Measurements from ENCODE around the gene ACP3.

Gene ACP3

DNA sequence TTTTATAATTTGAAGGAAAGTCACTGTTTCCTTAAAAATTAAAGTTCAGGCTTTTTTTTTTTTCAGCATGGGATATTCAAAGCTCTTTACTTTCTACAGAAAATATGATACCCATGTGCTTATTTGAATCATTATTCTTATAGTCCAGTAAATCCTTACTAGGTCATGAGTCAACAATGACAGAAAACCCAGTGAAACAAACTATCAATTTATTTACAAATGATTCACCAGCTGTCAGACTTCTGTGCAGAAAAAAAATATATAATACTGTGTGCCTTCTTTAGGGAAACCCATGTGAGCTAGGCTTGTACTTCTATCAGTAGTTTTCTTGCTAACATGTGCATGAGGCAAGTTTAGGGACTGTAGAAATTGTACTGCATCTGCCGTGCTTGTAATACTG lies 1.2 kb downstream of the ACP3 start:
- no peak for DNase-seq

DNA sequence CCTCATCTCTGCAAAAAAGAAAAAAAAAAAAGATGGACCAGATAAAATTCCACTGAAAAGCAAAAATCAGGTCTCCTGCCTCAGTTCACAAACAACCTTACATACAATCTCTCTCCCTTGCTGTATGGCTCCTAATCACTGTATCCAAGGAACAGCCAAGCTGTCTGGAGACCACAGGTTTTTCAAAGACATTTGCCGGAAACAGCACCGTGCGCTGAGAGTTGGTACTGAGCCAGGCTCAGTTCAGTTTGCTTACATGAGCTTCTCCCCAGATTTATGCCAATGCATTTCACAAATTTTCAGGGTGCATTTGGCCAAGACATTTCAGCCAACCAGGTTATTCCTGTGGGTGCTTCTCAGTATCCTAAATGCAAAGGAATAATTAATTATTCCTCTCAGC lies 4.1 kb downstream of the ACP3 start:
- no peak for DNase-seq

DNA sequence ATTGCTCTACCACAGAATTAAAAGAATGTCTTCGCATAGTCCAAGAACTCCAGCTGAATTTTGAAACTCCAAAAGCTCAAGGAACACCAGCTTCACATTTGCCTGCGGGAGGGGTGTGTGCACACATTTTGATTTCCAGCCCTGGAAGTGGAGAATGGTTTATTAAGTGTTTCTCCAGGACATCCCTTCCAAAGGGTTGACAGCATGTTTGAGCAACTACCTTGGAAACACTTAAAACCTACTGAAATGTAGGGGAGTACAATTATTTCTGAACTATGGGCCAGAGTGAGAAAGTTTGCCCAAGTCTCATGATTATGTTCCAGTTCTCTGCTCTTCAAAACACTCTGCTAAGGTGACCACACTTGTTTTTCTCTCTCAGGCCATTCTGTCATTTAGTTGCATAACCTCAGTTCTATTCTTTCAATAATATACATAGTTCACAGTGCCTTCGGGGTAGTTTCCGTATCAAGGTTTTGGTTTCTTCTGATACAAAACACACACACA lies 7.9 kb downstream of the ACP3 start:
- no peak for DNase-seq

DNA sequence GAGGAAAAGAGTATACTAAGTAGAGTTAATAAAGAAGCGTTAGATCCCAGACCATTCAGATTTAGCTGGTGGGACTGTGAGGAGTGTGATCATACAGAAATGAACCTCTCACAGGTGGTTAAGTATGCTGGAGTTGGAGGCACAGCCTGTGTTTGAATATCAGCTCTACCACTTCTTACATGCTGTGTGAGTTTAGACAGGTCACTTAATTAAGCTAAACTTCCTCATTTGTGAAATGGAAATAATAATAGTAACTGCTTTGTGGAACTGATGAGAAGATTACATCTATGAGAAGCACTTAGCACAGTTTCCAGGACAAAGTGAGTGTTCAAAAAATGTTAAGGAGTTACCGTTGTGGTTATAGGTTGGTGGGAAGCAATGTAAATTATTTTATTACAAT lies 8.4 kb downstream of the ACP3 start:
- DNase-seq = no peak

DNA sequence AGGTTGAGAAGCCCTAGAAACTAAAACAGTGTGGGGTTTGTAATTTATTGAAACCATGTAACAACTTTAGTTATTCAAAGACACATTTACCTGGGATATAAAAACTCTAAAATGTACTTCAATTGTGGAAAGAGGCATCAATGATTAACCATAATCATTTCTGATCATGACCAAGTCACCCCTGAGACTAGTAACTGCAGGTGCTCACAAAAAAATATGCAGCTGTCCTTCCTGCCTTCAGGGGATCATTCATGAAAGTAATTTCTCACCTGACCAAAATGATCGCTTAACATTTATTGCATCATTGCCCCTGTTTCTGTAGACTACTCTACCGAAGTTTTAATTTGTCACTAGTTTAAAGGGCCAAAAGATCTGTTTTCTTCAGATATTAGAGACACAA lies 9.0 kb downstream of the ACP3 start:
- no peak for DNase-seq

DNA sequence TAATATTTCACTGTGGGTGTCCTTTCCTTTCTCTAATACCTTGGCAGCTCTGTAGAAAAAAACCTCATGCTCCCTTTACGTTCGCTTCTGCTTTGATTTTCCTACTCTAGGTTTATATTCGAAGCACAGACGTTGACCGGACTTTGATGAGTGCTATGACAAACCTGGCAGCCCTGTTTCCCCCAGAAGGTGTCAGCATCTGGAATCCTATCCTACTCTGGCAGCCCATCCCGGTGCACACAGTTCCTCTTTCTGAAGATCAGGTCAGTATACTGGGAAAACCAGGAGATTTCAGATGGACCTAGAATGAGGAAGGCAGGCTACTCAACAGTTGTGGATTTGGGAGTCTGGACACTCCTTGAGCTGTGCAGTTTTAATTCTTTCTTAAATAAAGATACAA lies 14.9 kb downstream of the ACP3 start:
- no peak for DNase-seq

DNA sequence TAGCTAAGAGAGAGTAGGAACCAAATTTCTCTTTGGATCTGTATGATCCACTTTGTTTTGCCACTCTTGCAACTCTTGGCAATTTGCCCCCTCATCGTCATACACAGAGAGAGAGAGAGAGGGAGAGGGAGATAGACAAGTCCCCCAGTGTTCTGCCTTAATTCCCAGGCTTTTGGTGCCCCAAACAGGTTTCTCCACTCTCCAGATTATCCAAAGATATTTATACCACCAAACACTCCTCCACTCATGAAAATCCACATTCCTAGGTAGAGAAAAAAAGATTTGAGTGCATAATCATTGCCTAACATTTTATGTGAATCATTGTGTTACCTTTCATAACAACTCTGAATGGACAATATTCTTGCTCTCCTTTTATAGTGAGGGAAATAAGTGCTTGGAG lies 15.3 kb downstream of the ACP3 start:
- DNase-seq = no peak

DNA sequence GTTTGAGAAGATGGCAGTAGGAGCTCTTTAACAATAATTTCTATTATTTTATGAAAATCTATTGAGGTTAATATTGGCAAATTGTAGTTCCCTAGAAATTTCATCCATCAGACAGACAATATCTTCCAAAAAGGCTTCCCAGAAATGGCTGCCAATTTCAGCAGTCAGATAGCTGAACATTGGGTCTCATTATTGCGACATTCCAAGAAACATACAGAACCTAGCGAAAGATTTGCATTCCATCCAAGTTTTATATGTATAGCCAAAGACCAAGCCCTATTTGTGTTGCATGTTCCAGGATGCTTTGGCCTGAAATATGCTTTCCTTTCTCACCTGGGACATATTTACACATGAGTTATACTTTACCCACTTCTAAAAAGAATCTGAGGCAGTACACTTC lies 24.5 kb downstream of the ACP3 start:
- DNase-seq = no peak

DNA sequence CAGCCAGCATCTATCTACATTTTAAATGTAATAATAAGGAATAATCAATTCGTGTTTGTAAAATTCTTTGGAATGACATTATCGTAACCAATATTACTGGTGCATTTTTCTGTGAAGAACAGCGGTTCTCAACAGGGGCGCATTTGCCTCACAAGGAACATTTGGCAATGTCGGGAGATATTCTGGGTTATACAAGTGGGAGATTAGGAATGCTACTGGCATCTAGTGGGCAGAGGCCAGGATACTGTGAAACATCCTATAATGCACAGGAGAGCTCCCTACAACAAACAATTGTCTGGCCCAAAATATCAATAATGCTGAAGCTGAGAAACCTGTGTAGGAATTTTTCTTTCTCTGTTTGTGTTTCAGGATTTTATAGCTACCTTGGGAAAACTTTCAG lies 25.0 kb downstream of the ACP3 start:
- no peak for DNase-seq

DNA sequence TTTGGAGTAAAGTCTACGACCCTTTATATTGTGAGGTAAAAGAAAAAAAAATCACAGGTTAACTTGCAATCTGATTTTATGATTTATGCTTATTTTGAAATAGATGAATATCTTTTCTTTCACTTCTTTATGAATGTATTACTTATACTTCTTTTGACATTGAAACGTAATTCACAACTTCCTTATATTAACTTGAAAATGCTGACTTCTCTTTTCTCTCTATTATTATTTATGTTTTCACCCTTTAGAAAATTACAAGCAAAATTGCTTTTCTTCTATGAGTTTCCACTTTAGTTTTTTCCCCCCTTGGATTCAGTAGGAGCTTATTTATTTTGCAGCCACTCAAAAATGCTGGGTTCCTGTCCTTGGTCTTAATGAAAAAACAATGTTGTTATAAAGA lies 25.4 kb downstream of the ACP3 start:
- no peak for DNase-seq

DNA sequence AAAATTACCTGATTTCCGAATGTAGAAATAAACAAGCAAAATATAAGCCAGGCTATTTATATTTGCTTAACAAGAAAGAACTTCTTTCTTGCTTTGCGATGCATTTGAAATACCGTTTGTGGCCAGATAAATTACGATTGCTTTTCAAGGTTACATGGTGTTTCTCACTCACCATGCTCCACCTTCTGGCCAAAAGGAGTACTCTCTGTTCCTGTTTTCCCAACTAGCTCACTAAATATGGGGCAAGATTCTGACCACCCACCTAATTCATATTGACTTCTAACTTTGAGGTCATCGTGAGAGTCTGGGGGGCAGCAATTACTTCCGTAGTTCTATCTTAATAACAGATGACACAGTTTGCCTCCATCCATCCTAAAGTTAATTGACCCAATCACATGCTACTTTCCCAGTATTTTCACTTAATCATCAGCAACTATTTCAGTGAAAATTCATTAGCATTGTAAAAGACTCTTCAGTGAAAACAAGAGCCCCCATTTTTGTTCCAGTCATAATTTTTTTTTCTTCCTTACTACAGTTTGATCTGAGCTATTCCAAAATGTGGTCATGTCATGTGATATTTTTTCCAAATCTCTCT lies 25.9 kb downstream of the ACP3 start:
- DNase-seq = peak in 1 of 2 donors; percentile 62

DNA sequence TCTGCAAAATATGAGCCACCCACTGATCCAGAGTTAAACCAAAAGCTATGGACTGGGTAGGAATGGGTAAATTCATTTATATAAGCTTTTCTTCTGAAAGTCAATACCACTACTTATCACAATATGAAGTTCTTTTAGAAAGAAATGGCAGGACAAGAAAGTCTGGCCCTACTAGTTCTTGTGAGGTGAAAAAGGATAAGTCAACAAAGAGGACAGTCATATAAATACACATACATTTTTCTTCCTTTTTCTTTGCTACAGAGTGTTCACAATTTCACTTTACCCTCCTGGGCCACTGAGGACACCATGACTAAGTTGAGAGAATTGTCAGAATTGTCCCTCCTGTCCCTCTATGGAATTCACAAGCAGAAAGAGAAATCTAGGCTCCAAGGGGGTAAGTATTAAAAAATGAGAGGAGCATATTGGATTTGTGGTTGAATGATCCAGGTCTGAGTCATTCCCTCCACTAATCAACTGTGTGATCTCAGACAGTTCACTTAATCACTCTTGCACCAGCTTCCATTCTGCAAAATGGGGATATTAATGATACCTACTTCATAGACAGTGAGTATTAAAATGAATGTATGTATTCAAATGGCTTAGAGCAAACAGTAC lies 27.6 kb downstream of the ACP3 start:
- DNase-seq = no peak

DNA sequence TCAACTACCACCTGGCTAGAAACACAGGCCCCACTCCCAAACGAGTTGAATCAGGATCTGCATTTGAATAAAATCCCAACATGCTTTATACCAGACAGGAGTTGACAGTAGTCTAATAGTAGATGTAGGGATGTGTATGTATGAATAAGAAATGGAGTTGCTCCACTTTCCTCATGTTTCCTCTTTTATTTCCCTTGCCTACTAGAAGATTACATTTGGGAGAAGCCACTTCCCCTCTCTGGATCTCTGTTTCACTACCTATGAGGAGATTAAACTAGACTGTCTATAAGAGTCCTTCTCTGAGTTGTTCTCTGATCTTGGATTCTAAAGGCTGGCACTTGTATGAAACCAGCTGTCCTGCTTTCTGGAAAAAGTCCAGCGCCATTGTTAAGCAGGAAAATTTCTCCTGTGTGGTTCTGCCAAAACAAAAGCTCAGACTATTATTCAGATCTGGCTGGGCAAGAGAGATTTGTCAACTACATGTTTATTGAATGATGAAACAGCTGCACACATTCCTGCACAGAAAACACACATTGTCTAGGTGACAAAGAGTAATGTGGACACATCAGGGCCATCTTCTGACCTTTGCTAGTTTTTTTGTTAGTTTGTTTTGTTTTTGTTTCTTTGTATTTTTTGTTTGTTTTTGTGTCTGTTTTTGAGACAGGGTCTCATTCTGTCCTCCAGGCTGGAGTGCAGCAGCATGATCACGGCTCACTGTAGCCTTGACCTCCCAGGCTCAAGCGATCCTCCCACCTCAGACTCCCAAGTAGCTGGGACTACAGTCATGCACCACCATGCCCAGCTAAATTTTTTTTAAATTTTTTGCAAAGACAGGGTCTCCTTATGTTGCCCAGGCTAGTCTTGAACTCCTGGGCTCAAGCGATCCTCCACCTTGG lies 29.9 kb downstream of the ACP3 start:
- no peak for DNase-seq

DNA sequence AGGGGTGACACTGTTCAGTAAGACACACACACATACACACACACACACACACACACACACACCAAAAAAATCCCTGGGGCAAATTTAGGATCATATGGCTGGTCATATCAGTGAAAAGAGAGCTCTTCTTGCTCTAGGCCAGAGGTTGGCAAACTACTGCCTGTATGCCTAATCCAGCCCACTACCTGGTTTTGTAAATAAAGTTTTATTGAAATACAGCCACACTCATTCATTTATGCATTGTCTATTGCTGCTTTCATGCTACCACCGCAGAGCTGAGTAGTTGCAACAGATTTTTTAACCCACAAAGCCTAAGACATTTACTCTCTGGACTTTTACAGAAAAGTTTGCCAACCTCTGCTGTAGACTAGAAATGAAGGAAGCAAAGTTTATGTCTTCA lies 30.6 kb downstream of the ACP3 start:
- no peak for DNase-seq

DNA sequence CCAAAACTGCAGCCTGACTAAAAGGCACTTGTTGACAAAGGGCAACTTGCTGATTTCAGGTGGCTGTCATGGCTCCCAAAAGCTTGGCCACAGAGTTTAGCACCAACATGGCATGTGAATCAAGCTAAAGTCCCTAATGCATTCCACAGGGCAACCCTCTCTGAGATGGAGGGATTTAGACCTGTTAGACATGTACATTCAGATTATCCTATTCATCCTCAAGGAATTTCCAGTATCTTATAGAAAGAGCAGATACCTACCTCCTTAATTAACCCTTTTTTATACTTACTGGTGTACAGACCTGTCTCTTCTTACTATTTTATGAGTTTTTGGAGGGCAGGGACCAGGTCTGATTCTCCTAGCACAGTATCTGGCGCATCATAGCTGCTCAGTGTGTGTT lies 31.3 kb downstream of the ACP3 start:
- DNase-seq = no peak

DNA sequence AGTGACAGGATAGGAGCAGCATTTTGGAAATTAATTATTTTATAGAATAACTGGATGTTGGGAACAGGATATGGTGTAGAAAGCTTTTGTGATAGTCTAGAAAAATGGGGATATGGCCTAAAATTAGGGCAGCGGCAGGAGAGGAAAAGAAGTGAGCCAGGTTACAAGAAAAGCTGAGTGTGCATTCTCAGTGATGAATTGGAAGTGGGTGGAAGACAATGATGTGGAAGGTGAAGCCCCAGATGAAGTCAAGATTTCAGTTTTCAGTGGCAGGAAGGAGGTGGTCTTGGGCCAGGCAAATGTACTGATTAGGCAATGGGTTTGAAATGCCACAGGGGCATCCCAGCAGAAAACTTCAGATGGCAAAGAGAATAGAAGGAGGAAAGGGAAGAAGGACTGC lies 33.6 kb downstream of the ACP3 start:
- no peak for DNase-seq

DNA sequence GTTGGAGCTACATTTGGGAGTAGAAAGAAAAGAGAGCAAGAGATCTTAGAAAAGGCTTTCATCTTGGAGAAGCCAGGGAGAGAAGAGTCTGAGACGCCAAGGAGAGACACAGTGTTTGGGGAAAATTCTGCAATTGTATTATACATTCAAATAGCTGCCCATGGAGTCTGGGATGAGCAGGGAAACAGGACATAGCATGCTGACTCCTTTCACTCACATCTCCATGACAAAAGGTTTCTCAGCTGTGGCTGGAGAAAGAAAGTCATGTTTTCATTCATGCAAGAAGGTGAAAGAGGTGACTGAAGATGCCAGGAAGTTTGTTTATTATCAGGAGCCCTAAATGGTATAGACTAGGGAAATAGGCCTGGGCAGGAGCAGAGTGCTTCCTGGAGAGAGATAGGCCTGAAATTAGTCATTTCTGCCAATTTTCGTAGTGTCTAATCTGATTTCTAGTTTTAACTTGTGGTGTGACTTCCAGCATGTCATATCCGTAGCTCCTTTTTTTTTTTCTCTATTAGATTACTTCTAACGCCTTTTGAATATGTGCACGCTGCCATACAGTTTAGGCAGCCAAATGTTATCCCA lies 34.1 kb downstream of the ACP3 start:
- DNase-seq = no peak

DNA sequence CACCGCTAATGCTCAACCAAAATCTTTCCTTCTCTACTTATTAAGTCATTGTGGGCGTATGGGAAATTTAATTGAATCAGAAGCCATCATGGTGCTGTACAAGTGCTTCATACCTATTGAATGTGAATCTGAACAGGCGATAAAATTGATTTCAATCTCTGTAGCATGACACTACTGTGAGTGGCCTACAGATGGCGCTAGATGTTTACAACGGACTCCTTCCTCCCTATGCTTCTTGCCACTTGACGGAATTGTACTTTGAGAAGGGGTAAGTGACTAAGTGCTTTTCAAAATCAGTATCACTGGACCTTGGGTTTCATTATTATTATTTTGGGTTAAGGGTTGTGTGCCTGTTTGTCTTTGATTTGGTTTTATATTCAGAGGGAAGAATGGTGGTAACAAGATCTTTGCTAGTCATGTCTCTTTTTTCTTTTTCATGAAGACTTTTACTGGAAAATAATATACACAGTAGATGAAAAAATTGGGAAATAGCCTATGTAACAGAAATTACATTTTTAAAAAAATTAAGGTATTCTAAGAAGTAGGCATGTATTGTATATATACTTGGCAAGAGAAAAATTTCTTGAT lies 35.4 kb downstream of the ACP3 start:
- peak in 1 of 2 donors; percentile 57 for DNase-seq

DNA sequence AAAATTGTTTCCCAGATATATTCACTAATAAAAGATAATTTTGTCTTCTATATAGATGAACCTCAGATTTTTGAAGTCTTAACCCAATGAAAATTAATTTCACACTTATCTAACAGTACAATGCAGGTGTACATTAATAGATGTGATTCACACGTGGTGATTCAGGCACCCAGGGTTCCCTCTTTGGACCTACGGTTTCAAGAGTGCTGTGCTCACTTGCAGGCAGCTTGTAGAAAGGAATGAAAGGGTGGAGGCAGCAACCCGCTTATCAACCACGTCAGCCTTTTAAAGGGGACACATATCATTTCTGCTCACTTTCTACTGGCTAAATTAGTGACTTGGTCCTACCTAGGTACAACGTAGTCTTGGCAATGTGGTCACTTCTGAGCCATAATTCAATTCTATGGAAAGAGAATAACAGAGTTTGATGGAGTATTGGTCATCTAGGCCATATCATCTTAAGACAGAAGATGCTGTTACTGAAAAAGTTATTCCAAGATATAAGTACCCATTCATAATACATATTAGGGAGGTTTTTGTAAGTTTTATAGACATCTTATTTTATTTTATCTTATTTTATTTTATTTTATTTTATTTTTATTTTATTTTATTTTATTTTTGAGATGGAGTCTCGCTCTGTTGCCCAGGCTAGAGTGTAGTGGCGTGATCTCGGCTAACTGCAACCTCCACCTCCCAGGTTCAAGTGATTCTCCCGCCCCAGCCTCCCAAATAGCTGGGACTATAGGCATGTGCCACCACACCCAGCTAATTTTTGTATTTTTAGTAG lies 37.9 kb downstream of the ACP3 start:
- no peak for DNase-seq

DNA sequence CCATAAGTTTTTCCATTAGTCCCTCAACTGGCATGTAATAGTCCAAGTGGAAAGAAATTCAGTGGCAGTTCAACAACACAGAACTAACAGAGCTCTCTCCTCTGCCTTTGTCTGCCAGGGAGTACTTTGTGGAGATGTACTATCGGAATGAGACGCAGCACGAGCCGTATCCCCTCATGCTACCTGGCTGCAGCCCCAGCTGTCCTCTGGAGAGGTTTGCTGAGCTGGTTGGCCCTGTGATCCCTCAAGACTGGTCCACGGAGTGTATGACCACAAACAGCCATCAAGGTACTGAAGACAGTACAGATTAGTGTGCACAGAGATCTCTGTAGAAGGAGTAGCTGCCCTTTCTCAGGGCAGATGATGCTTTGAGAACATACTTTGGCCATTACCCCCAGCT lies 39.4 kb downstream of the ACP3 start:
- DNase-seq = no peak

DNA sequence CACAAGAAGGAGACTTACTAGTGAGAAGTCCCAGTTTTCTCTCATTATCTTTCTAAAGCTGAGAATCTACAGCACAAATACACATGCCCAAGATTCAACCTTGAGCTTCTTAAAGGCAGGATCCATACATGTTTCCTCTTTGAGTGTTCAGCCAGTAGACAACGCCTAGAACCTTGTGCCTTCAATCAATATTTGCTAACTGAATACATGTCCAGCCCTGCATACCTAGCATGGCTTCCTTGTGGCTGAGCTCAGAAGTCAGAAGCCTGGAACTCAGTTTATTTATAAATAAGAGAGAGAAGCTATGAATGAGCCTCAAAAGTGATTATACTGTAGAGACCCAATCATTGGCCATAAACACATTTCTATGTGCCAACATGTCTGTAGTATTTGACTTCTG lies 43.5 kb downstream of the ACP3 start:
- DNase-seq = no peak

DNA sequence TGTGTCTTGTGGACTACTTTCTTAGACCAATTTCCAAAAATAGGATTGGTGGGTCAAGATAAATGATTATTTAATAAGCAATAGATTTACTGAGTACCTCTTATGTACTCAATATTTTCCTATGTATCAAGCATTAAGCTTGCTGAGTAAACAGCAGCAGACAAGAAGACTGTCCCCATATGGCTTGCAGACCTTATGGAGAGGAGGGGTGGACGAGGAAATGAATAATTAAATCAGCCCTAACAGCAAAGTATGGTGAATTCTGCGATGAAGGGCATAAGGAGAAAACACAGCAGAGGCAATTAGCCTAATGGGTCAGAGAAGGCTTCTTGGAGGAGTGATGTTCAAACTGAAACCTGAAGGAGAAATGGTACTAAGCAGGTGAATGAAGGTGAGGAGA lies 45.1 kb downstream of the ACP3 start:
- no peak for DNase-seq

DNA sequence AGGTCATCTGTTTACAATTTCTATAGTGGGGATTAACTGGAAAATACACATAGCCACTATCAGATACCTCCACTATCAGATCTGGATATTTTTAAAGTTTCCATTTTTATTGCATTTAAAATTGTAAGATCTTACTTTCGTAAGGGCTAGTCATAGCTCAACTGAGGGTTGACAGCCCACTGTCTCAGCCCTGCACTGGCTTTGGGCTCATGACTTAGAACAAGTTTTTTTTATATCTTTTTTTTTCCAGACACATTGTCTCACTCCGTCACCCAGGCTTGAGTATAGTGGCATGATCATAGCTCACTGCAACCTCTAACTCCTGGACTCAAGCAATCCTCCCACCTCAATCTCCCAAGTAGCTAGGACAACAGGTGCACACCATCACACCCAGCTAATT lies 51.3 kb downstream of the ACP3 start:
- DNase-seq = no peak

Data from bone marrow (tissue), 2 donors.